HepG2 (cell line): Measurements from ENCODE around the gene COX4I2.
A peak's percentile ranks its signal among the peaks of the same experiment; 100 is the strongest.

Source experiments
- ETV6 ChIP-seq: sonication (generic); formaldehyde crosslinking; conservative IDR thresholded peaks from 2 replicates; pipeline ENCODE4 v1.4.0; 2020; ENCODE audit warnings: missing genetic modification reagents
- POLR2A ChIP-seq, 2 experiments: IDR thresholded peaks; 2 replicates each; pipeline ENCODE4 v1.6.1; 2011; ENCODE audit warnings: low read depth in 2 of 2, low read length in 2 of 2, mild to moderate bottlenecking in 1 of 2, moderate library complexity in 1 of 2; ENCODE audit not compliant: insufficient read depth in 1 of 2
- ZNF24 ChIP-seq: fragments of 450-650 bp; IDR thresholded peaks from 2 replicates; pipeline ENCODE4 v1.6.1; 2017; ENCODE audit warnings: antibody characterized with exemption, mild to moderate bottlenecking

DNA sequence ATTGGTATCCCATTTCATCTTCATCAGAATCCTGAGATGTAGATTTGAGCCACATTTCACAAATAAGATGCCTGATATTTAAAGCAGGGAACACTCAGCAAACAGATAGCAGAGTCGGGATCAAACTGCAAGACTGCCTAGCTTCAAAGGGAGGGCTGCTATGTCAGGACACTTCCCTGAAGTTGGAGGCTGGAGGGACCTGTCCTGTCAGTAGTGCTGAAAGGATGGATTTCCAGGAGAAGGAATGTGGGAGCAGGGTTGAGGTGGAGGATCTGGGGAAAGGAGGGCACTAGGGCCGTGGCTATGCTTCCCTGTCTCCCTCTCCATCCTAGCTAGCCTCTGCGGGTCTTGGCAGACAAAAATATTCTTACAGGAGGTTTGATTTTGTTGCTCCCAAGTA lies 32.2 kb downstream of the COX4I2 start:
- no peak for TF ChIP-seq ZNF24
- TF ChIP-seq ETV6 (CRISPR knock-in tag): no peak
- TF ChIP-seq POLR2A (IDR thresholded peaks at IDR 0.05; ENCODE audit: insufficient read depth in 1 of 2, low read depth in 2 of 2, low read length in 2 of 2): peak; percentile 13 to 17; a peak in 2 of 4 replicates
